Measurements from ENCODE around the gene MAP7D2. TPM values are rescaled to one million over a fixed set of nuclear protein-coding genes. Genes with fewer than 3 reads are reported as not detected.

The MAP7D2 gene
- total RNA-seq, 1 experiment from 2014 or later, result 1.9 TPM

DNA sequence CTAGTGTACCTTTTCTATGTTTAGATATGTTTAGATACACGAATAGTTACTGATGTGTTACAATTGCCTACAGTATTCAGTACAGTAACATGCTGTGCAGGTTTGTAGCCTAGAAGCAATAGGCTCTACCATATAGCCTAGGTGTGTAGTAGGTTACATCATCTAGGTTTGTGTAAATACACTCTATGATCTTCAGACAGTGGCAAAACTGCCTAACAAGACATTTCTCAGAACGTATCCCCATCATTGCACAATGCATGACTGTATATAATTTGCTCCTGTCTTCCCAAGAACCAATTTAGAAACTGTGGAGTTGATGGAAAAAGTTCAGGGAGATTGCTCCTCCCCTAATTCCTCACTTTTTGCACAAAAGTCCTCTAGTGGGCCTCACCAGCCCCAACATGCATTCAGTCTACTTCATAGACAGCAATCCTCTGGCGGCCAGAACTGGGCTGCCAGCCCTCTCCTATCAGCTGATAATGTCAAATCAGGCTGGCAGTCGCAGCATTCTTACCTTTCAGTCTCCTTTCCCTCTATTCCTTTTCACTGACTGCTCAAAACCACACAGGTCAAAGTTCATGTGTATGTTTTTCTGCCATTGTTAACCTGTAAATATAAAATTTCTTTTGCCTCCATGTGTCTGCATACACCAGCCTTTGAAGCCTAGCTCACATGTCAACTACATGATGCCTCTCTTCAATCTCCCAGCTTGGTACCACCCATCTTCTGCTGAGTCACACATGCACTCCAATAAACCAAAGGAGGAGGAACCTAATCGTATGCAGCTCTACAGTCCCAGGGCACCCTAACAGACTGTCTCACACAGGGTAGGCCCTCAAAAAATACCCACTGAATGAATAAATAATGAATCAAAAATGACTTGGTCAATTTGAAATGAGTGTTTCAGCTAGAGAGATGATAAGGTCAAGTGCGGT, 157.9 kb downstream of the MAP7D2 start:
- TF ChIP-seq, protein P1, sequence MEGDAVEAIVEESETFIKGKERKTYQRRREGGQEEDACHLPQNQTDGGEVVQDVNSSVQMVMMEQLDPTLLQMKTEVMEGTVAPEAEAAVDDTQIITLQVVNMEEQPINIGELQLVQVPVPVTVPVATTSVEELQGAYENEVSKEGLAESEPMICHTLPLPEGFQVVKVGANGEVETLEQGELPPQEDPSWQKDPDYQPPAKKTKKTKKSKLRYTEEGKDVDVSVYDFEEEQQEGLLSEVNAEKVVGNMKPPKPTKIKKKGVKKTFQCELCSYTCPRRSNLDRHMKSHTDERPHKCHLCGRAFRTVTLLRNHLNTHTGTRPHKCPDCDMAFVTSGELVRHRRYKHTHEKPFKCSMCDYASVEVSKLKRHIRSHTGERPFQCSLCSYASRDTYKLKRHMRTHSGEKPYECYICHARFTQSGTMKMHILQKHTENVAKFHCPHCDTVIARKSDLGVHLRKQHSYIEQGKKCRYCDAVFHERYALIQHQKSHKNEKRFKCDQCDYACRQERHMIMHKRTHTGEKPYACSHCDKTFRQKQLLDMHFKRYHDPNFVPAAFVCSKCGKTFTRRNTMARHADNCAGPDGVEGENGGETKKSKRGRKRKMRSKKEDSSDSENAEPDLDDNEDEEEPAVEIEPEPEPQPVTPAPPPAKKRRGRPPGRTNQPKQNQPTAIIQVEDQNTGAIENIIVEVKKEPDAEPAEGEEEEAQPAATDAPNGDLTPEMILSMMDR (conservative IDR thresholded peaks at IDR 0.05), result no peak
- H2AFZ ChIP-seq (ENCODE audit: low read length), result no peak overlapping the region
- H3K27me3 ChIP-seq (ENCODE audit: insufficient read depth, low read length), result no peaks in the 10 kb centered on the region
- no peaks in the 10 kb centered on the region for H3K23me2 ChIP-seq (ENCODE audit: insufficient read length, low read depth, low read length, poor library complexity, severe bottlenecking)
- no peak overlapping the region for H3K18ac ChIP-seq (ENCODE audit: insufficient read length, low read depth, low read length)
- Mint-ChIP-seq H3K4me1 (no peaks in the 10 kb centered on the region), H3K4me3 (no peak overlapping the region), H3K27me3 (ENCODE audit: low read depth) (no peaks in the 10 kb centered on the region), H3K36me3 (ENCODE audit: insufficient read depth in 1 of 3, low read depth in 3 of 3) (peaks cover 3 to 6% (median 4%) of the 10 kb centered on the region in 3 experiments; a peak in 6 of 7 replicates), H3K9me3 (peaks cover 47 to 49% of the 10 kb centered on the region in 2 experiments), H3K27ac (no peak overlapping the region)
- H2BK20ac ChIP-seq (ENCODE audit: low read depth, low read length, poor library complexity, severe bottlenecking), result no peak overlapping the region
- no peaks in the 10 kb centered on the region for H4K20me1 ChIP-seq (ENCODE audit: control insufficient read depth, insufficient read depth, insufficient read length)
- H2BK12ac ChIP-seq (ENCODE audit: insufficient read length, low read depth, low read length), result no peak overlapping the region
- no peak overlapping the region for H4K8ac ChIP-seq (replicated peaks; ENCODE audit: insufficient read length, low read depth, low read length)
- no peak overlapping the region for H2BK15ac ChIP-seq (ENCODE audit: low read depth, low read length)
- no peaks in the 10 kb centered on the region for H3K4me1 ChIP-seq (ENCODE audit: insufficient read depth, low read length)
- no peak overlapping the region for H3K56ac ChIP-seq (ENCODE audit: insufficient read length, low read depth, low read length)
- DNase-seq, result no peak
- no peak overlapping the region for H3K23ac ChIP-seq (ENCODE audit: insufficient read length, low read depth, low read length)
- H3K27ac ChIP-seq (ENCODE audit: insufficient read length, low read depth, low read length), result no peak overlapping the region
- peaks cover 17% of the 10 kb centered on the region for H3K9me3 ChIP-seq (ENCODE audit: control insufficient read depth, low read depth, low read length)
- H4K91ac ChIP-seq (ENCODE audit: insufficient read length, low read depth, low read length), result no peak overlapping the region
- H4K5ac ChIP-seq (ENCODE audit: insufficient read length, low read depth, low read length), result no peak overlapping the region
- H2BK120ac ChIP-seq (ENCODE audit: low read depth, low read length, poor library complexity, severe bottlenecking), result no peak overlapping the region
- H3K79me1 ChIP-seq (ENCODE audit: insufficient read depth, low read depth, low read length, poor library complexity, severe bottlenecking), result no peaks in the 10 kb centered on the region
- H3T11ph ChIP-seq (ENCODE audit: low read length), result no peak overlapping the region
- no peaks in the 10 kb centered on the region for H3K79me2 ChIP-seq (ENCODE audit: insufficient read depth, low read length)
- WGBS (ENCODE audit: extremely low coverage, insufficient read length, low lambda C conversion rate), result no CpG with 5 or more reads among the region's 6 CpGs
- H3K9ac ChIP-seq (ENCODE audit: extremely low read depth, insufficient read length, low read length), result no peak overlapping the region
- no peak overlapping the region for H3K14ac ChIP-seq (ENCODE audit: insufficient read depth, low read length)
- no peak overlapping the region for H2BK5ac ChIP-seq (ENCODE audit: insufficient read length, low read length)
- H2AK5ac ChIP-seq (ENCODE audit: insufficient read length, low read length), result no peak overlapping the region
- H3K4me2 ChIP-seq (ENCODE audit: insufficient read depth, insufficient read length, low read length), result no peak overlapping the region
- H3K4ac ChIP-seq (ENCODE audit: low read depth, low read length), result no peak overlapping the region
